ENCODE data around the gene PRF1. TPM values are rescaled to one million over a fixed set of nuclear protein-coding genes. Genes with fewer than 3 reads are reported as not detected.

The PRF1 gene
- total RNA-seq, 2 experiments from 2014 or later, result 136 to 141 TPM

- H3K36me3 Mint-ChIP-seq (ENCODE audit: low read depth), result no peaks in the 10 kb centered on the region
- peak overlapping the region; percentile 75 for H3K27ac Mint-ChIP-seq
- peaks cover 49% of the 10 kb centered on the region for H3K4me1 Mint-ChIP-seq
- H3K9me3 Mint-ChIP-seq, result no peaks in the 10 kb centered on the region
- peak overlapping the region; percentile 23 for H3K4me3 Mint-ChIP-seq
- ChIA-PET POLR2A (interaction anchor here (1.2 to 1.9 kb wide), 6 partner anchors 9 to 116 kb away, joined by 3 to 12 read pairs (median 6); partner anchors contain the start of gene PRF1), CTCF (interaction anchor here (1.2 to 2.2 kb wide), 4 partner anchors 9 to 26 kb away, joined by 4 to 9 read pairs (median 6); partner anchors contain the start of gene PRF1)
- peaks cover 6% of the 10 kb centered on the region for H3K27me3 Mint-ChIP-seq
- DNase-seq, result no peak
Observed at GRCh38 chr10:70576803-70577517, 25.6 kb downstream of the PRF1 start.

DNA sequence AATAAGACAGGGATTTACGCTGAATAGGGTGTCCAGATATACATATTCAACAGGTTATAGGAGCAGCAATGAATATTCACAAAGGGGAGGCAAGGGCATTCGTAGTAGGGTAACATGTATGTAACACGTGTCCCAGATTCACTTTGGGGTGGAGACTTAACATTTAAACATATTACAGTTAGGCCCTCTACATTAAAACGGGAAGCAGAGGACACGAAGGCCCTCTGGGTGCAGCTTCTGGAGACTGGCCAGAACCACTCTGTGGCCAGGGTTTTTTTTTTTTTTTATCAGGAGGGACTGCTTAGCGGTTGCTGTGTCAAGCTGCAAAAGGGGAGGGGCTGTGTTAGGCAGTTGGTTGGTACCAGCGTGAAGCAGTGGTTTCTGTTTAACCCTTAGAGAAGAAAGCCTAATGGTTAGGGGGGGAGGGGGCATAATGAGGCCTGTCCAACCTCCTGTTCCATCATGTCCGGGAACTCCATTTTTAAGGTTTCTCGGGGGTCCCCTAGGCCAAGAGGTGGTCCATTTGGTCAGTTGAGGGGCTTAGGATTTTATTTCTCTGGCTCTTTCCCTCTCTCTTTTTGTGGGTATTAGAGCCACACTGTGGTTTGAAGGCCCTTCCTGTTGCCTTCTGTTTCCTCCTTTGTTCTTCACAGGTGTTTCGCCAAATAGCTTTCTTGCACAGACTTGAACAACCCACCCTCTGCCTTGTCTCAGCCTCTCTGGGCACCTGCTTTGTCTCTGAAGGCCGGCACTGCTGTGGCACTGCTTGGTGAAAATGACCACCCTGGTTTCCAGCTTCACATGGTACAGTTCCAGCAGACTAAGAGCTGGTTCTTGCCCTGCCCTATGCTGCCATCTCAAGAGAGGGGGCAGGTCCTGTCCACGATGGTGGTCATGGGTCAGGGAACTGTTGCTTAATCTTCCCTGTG, 26.4 kb downstream of the PRF1 start:
- Mint-ChIP-seq H3K9me3 (no peaks in the 10 kb centered on the region), H3K4me3 (peak overlapping the region; percentile 17), H3K27me3 (peaks cover 6% of the 10 kb centered on the region), H3K27ac (peak overlapping the region; percentile 75), H3K36me3 (ENCODE audit: low read depth) (no peaks in the 10 kb centered on the region), H3K4me1 (peaks cover 49% of the 10 kb centered on the region)
- ChIA-PET CTCF (interaction anchor here (0.6 to 2.1 kb wide), 6 partner anchors 8 to 427 kb away, joined by 3 to 9 read pairs (median 4); partner anchors contain the start of gene PRF1), POLR2A (interaction anchor here (1.4 to 1.9 kb wide), 4 partner anchors 9 to 115 kb away, joined by 3 to 12 read pairs (median 6); partner anchors contain the start of gene PRF1)
- peak; percentile 55 for DNase-seq

GRCh38 chr10:70575486-70575873, 27.1 kb downstream of the PRF1 start:
- Mint-ChIP-seq H3K27ac (peak overlapping the region; percentile 75), H3K36me3 (ENCODE audit: low read depth) (no peaks in the 10 kb centered on the region), H3K27me3 (peaks cover 6% of the 10 kb centered on the region), H3K4me3 (no peak overlapping the region), H3K9me3 (no peaks in the 10 kb centered on the region), H3K4me1 (peaks cover 49% of the 10 kb centered on the region)
- CTCF ChIA-PET, result interaction anchor here (0.9 to 2.1 kb wide), 5 partner anchors 7 to 147 kb away, joined by 3 to 9 read pairs (median 4); partner anchors contain the start of gene PRF1
- no peak for DNase-seq
- POLR2A ChIA-PET, result interaction anchor here (1.4 to 1.9 kb wide), 3 partner anchors 10 to 114 kb away, joined by 3 to 7 read pairs (median 6); no protein-coding TSS in a partner anchor

GRCh38 chr10:70573599-70574506, 28.7 kb downstream of the PRF1 start:
- ChIA-PET CTCF (no interaction called here), POLR2A (no interaction called here)
- no peaks in the 10 kb centered on the region for H3K36me3 Mint-ChIP-seq (ENCODE audit: low read depth)
- H3K4me3 Mint-ChIP-seq, result no peak overlapping the region
- H3K4me1 Mint-ChIP-seq, result peaks cover 39% of the 10 kb centered on the region
- no peak for DNase-seq
- H3K27me3 Mint-ChIP-seq, result peaks cover 6% of the 10 kb centered on the region
- no peak overlapping the region for H3K27ac Mint-ChIP-seq
- no peaks in the 10 kb centered on the region for H3K9me3 Mint-ChIP-seq

GRCh38 chr10:70571636-70572439, 30.7 kb downstream of the PRF1 start:
- Mint-ChIP-seq H3K27me3 (peaks cover 4% of the 10 kb centered on the region), H3K4me1 (peaks cover 19% of the 10 kb centered on the region), H3K4me3 (no peak overlapping the region), H3K27ac (no peak overlapping the region), H3K9me3 (no peaks in the 10 kb centered on the region), H3K36me3 (ENCODE audit: low read depth) (no peaks in the 10 kb centered on the region)
- CTCF ChIA-PET, result interaction anchor here (0.5 kb wide), 1 partner anchor 52 kb away, joined by 3 read pairs; no protein-coding TSS in a partner anchor
- POLR2A ChIA-PET, result no interaction called here
- no peak for DNase-seq

GRCh38 chr10:70571236-70571635, 31.3 kb downstream of the PRF1 start:
- H3K36me3 Mint-ChIP-seq (ENCODE audit: low read depth), result no peaks in the 10 kb centered on the region
- peaks cover 4% of the 10 kb centered on the region for H3K27me3 Mint-ChIP-seq
- CTCF ChIA-PET, result interaction anchor here (0.5 to 1.2 kb wide), 4 partner anchors 12 to 331 kb away, joined by 3 to 6 read pairs (median 4); no protein-coding TSS in a partner anchor
- H3K27ac Mint-ChIP-seq, result no peak overlapping the region
- peaks cover 13% of the 10 kb centered on the region for H3K4me1 Mint-ChIP-seq
- H3K9me3 Mint-ChIP-seq, result no peaks in the 10 kb centered on the region
- H3K4me3 Mint-ChIP-seq, result no peak overlapping the region
- POLR2A ChIA-PET, result interaction anchor here (1.0 kb wide), 1 partner anchor 36 kb away, joined by 3 read pairs; no protein-coding TSS in a partner anchor
- DNase-seq, result no peak

DNA sequence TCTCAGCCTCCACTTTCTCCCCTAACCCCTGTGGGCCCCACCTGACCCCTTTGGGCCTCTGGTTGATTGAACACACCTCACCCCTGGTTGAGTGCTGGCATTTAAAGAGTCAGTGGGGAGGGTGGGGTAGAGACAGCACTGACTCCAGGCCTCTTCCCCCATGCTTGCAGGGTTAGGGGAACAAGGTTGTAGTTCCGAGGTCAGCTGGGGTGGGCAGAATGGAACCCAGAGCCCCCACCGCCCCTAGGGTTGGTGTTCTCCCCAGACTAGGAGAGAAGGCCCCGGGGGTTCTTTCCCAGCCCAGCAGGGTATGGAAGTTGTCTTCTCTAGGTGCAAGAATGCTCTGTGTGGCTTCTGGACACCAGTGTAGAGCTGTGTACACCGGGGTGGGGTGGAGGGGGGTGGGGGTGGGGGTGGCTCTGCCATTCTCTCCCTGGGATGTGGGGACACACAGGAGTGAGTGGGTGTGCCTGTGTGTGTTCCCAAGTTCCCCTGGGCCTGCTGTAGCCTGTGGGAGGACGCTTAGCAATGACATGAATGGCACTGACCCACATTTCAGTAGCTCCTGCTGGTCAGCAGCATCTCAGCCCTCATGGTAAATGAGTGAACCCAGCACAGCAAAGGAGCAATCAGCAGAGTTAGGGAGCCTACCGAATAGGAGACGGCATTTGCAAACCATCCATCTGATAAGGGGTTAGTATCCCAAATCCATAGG, 33.6 kb downstream of the PRF1 start:
- POLR2A ChIA-PET, result no interaction called here
- no peak for DNase-seq
- Mint-ChIP-seq H3K27ac (no peak overlapping the region), H3K4me3 (no peak overlapping the region), H3K4me1 (peaks cover 3% of the 10 kb centered on the region), H3K9me3 (no peaks in the 10 kb centered on the region), H3K36me3 (ENCODE audit: low read depth) (no peaks in the 10 kb centered on the region), H3K27me3 (peaks cover 2% of the 10 kb centered on the region)
- CTCF ChIA-PET, result interaction anchor here (1.4 to 1.7 kb wide), 2 partner anchors 7 to 10 kb away, joined by 4 read pairs; no protein-coding TSS in a partner anchor

DNA sequence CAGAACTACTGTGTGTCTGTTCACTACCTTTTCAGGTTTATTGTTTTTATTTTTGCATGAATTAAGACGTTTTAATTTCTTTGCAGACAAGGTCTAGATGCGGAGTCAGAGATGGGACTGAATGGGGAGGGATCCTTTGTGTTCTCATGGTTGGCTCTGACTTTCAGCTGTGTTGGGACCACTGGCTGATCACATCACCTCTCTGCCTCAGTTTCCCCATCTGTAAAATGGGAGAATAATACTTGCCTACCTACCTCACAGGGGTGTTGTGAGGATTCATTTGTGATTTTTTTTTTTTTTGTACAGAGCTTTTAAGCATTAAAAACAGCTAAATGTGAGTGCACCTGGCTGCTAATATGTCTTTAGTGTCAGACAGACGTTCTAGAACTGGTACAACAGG, 34.4 kb downstream of the PRF1 start:
- ChIA-PET POLR2A (interaction anchor here (0.6 to 1.2 kb wide), 2 partner anchors 10 to 64 kb away, joined by 3 read pairs; no protein-coding TSS in a partner anchor), CTCF (interaction anchor here (1.4 to 1.7 kb wide), 2 partner anchors 8 to 9 kb away, joined by 4 read pairs; no protein-coding TSS in a partner anchor)
- no peaks in the 10 kb centered on the region for H3K36me3 Mint-ChIP-seq (ENCODE audit: low read depth)
- H3K27me3 Mint-ChIP-seq, result peaks cover 2% of the 10 kb centered on the region
- H3K4me3 Mint-ChIP-seq, result no peak overlapping the region
- no peak overlapping the region for H3K27ac Mint-ChIP-seq
- H3K9me3 Mint-ChIP-seq, result no peaks in the 10 kb centered on the region
- DNase-seq, result no peak
- H3K4me1 Mint-ChIP-seq, result peaks cover 9% of the 10 kb centered on the region

GRCh38 chr10:70567603-70568002, 34.9 kb downstream of the PRF1 start:
- POLR2A ChIA-PET, result interaction anchor here (0.6 to 1.2 kb wide), 2 partner anchors 10 to 64 kb away, joined by 3 read pairs; no protein-coding TSS in a partner anchor

GRCh38 chr10:70566515-70567290, 35.8 kb downstream of the PRF1 start:
- Mint-ChIP-seq H3K36me3 (ENCODE audit: low read depth) (no peaks in the 10 kb centered on the region), H3K27me3 (peaks cover 2% of the 10 kb centered on the region), H3K4me3 (no peak overlapping the region), H3K27ac (no peak overlapping the region), H3K4me1 (peaks cover 10% of the 10 kb centered on the region), H3K9me3 (no peaks in the 10 kb centered on the region)
- no peak for DNase-seq
- POLR2A ChIA-PET, result no interaction called here
- CTCF ChIA-PET, result no interaction called here

More at GRCh38 chr10:70567603-70568002, 34.9 kb downstream of the PRF1 start:
- H3K27ac Mint-ChIP-seq, result no peak overlapping the region
- peaks cover 2% of the 10 kb centered on the region for H3K27me3 Mint-ChIP-seq
- H3K36me3 Mint-ChIP-seq (ENCODE audit: low read depth), result no peaks in the 10 kb centered on the region
- DNase-seq, result no peak
- CTCF ChIA-PET, result interaction anchor here (1.4 to 1.7 kb wide), 2 partner anchors 8 to 9 kb away, joined by 4 read pairs; no protein-coding TSS in a partner anchor
- H3K4me3 Mint-ChIP-seq, result no peak overlapping the region
- no peaks in the 10 kb centered on the region for H3K9me3 Mint-ChIP-seq
- peaks cover 10% of the 10 kb centered on the region for H3K4me1 Mint-ChIP-seq

Measured in activated CD4-positive, alpha-beta memory T cell treated with anti-CD3 and anti-CD28 coated beads, Interleukin-2, amount 10 ng/mL, durations not matched to agents 7 days and 5 days (primary cell).